Stimulated activated CD4-positive, alpha-beta T cell treated with anti-CD3 and anti-CD28 coated beads, Interleukin-15, amount 100 ng/mL, for 1 hour (primary cell): ENCODE data around the gene UBE2E2.

Source experiments
- DNase-seq, 2 donors: peaks; one replicate each; pipeline ENCODE4 v3.0.0-alpha.2; 2020; ENCODE audit warnings: low read depth in 1 of 2, low spot score in 1 of 2

The UBE2E2 gene

DNA sequence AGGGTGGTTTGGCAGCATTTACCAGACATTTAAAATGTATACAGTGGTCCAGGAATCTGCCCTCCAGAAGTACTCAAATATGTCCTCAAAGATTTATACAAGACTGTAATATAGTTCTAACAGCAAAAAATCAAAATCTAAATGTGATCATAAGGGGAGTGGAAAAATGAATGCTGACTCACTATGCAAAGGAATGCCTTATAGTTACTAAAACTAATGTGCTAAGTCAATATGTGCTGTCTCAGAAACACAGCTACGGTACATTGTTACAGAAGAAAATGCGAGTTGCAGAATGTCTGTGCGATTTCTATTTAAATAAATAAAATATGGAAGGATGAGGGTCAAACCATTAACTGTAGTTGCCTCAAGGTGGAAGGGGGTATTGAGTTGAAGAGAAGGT lies 372.6 kb downstream of the UBE2E2 start:
- no peak for DNase-seq

DNA sequence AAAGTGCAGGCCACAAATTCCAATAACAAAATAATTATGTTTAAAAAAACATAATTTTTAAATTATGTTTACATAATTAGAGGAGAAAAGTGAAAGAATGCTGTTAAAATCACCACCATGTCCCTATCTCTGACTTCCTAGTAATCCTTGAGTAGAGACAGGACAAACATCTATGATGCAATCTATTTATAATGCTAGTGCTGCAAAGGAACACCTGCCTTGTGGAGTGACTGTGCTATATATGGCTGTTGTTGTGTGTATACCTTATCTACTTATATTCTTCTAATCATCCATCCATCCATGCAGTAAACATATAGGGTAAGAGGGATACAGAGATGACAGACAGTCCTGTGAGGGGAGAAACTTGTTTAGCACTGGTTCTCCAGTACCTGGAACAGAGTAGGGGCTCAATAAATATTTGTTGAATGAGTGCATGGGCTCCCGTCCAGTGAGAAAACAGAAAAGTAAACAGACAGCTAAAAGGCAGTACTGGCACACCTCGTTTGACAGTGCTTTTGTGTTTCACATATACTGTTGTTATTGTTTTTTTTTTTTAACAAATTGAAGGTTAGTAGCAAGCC lies 373.3 kb downstream of the UBE2E2 start:
- no peak for DNase-seq

GRCh38 chr3:23580096-23580713 lies 377.1 kb downstream of the UBE2E2 start:
- no peak for DNase-seq

DNA sequence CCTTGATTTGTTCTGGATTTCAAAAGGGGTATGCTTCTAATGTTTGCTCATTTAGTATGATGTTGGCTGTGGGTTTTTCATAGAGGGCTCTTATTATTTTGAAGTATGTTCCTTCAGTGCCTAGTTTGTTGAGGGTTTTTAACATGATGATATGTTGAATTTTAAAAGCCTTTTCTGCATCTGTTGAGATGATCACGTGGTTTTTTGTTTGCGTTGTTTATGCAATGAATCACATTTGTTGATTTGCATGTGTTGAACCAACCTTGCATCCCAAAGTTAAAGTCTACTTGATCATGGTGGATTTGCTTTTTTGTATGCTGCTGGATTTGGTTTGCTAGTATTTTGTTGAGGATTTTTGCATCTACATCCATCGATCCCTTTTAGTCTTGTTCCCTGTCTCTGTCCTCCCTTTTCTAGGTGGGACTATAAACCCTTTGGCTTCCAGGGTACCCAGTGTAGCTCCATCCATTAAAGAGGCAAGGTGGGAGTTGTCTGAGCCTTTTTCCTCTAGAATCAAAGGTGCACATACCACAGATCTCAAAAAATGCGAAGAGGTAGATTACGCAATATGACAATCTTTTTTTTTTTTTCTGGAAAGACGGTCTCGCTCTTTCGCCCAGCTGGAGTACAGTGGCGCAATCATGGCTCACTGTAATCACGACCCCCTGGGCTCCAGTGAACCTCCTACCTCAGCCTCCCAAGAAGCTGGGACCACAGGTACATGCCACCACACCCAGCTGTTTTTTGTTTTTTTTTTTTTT lies 381.0 kb downstream of the UBE2E2 start:
- no peak for DNase-seq

- no peak for DNase-seq
Measured at GRCh38 chr3:23587513-23587912, 384.4 kb downstream of the UBE2E2 start.

- DNase-seq: no peak
Measured at GRCh38 chr3:23588547-23588946, 385.4 kb downstream of the UBE2E2 start.

DNA sequence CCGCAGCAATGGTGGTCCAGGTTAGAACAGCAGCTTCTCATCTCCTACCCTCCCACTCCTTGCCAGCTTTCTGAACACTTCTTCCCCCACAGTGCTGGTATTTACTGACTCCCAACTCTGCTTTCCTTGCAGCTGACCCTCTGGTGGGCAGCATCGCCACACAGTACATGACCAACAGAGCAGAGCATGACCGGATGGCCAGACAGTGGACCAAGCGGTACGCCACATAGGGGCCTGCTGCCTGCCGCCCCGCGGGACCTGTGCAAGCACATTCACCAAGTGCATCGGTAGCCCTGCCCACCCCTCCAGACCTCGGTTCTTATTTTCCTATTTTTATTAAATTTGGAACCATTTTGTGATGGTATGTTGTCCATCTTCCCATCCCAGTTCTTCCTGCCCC lies 386.5 kb downstream of the UBE2E2 start:
- DNase-seq: no peak

DNA sequence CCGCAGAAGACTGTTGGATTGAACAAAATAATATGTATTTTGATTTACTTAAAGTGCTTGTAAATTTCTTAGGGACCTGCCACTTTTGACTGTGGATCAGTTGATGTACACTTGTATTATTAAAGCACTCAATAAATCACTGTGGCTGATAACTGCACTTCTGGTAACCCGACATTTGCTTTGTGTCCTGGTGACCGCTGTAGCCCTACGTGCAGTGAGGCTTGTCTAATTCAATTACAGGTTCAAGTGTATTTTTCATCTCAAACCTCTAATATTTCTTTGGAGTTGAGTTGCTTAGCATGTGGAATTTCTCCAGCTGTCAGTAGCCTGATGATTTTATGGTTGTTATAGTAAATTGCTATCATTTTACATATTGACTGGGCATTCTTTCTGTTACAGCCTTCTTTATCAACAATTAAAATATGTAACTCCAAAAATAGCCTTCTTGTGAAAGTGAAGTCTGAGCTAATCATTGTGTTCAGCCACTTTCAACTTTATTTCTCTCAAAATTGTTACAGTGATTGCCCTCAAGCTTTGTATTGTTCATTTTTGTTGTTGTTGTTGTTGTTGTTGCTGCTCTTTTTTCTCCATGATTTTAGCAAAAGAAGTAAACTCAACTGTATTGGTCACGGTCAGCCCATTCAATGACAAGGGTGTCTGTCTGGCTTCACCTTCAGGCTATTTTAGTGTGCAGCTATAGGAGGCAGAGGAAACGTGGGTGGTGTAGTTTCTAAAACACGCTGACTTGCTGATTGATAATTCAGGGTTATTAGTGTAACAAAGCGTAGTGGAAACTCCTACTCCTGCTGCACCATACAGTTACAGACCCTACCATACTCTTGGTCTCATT lies 387.5 kb downstream of the UBE2E2 start:
- no peak for DNase-seq

- DNase-seq: no peak
Measured at GRCh38 chr3:23591374-23591773, 388.2 kb downstream of the UBE2E2 start.

DNA sequence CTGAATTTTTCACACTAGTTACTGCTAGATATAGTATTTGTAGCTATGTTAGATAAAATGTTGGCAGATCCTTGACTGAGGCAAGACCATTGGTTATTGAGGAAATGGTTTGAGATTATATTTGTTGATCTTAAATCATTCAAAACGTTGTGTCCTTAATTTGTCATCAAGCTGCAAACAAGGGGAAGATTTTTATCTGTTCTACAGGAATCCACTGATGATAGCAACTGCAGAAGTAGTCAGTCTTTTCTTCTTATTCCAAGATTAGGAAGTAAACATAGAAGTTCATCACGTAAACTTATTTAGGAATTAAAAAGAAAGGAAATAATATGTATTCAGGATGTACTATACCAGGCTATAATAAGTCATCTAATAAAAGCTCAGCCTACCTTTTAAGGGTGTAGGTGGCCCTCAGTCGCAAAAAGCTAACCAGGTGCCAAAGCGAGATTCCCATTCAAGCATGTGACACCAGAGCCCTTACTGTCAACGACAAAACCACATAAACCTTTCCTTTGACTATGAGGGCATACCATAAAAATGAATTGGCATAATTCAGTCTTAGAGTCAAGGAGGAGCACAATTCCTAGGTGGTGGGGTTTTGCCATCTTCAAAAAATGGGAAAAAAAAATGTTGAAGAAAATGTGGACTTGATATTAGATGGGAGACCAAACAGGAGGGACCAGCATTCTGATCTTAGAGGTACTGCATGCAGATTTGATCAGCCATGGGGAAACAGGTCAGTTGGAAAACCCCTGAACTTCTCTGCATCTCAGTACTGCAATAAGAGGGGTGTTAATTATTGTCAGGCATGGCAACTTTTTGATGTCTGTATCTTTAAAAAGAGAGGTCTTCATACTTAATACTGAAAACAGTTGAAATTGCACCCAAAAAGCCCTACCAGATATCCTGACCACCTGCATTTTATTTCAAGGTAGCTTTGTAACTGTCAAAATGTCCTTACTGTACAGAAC lies 390.1 kb downstream of the UBE2E2 start:
- no peak for DNase-seq

GRCh38 chr3:23594066-23594465 lies 390.9 kb downstream of the UBE2E2 start:
- DNase-seq: no peak

GRCh38 chr3:23594894-23595670 lies 392.0 kb downstream of the UBE2E2 start:
- DNase-seq: no peak

DNA sequence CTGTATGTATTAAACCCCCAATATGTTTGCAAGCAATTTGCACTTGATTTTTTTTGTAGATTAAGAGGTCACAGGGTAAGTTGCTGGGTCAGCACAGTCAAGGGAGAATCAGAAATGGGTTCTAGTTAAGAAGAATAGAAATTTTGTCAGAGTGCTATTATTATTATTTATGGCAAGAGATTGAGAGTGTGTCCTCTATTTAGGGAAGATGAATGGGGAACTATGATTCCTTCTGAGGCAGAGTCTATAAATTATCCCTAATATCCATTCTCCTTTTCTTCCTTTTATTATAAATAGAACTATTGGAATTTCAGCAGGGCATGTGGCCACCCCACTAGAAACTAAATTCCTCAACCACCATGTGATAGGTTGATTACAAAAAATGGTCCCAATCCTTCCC lies 392.7 kb downstream of the UBE2E2 start:
- DNase-seq: no peak

GRCh38 chr3:23600167-23600871 lies 397.2 kb downstream of the UBE2E2 start:
- DNase-seq: no peak

- no peak for DNase-seq
Measured at GRCh38 chr3:23601091-23601822, 398.1 kb downstream of the UBE2E2 start.

GRCh38 chr3:23602971-23603370 lies 399.8 kb downstream of the UBE2E2 start:
- no peak for DNase-seq

DNA sequence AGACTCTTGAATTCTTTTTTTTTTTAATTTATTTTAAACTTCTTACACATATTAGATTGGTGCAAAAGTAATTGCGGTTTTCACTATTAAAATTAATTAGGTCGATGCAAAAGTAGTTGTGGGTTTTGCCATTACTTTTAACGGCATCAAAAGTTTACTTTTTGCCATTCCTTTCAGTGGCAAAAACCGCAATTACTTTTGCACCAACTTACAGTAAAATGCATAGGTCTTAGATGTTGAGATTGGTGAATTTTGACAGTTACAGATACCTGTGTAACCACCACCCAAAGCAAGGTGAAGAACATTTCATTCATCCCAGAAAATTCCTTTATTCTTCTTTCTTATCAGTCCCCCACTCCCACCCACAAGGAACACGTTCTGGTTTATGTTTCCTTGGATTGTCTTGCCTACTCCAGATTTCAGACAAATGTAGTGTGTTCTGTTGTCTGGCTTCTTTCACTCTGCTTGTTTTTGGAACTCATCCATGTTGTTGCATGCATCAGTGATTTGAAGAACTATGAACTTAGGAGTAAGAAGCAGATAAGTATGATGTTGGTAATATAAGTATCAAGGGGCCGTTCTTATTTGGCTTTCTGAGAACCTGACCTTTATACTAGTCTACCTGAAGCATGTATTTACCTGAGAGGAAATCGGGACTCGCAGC lies 404.2 kb downstream of the UBE2E2 start:
- no peak for DNase-seq

- no peak for DNase-seq
Measured at GRCh38 chr3:23608650-23609049, 405.5 kb downstream of the UBE2E2 start.
